Neuronal stem cell (in vitro differentiated cells): ENCODE results near the gene CCNDBP1.

Source experiments
- DNase-seq: peaks from one replicate; pipeline ENCODE4 v3.0.0-alpha.2; 2013; ENCODE audit warnings: low spot score
- H2AFZ ChIP-seq: one replicate; pipeline ENCODE4 v1.6.1; 2013; ENCODE audit warnings: mild to moderate bottlenecking, low read length, inconsistent platforms
- H2AK5ac ChIP-seq: 2 replicates; pipeline ENCODE4 v1.6.1; 2013; ENCODE audit warnings: low read depth, mild to moderate bottlenecking, inconsistent platforms, low read length, moderate library complexity, mixed read lengths
- H2BK120ac ChIP-seq: 2 replicates; pipeline ENCODE4 v1.6.1; 2013; ENCODE audit warnings: low read depth, mild to moderate bottlenecking, inconsistent platforms, low read length, moderate library complexity, mixed read lengths
- H2BK12ac ChIP-seq: one replicate; pipeline ENCODE4 v1.6.1; 2013; ENCODE audit warnings: low read length, inconsistent platforms
- H2BK15ac ChIP-seq: 2 replicates; pipeline ENCODE4 v1.6.1; 2013; ENCODE audit warnings: mild to moderate bottlenecking, low read length, inconsistent platforms, mixed read lengths
- H2BK5ac ChIP-seq: one replicate; pipeline ENCODE4 v1.6.1; 2013; ENCODE audit warnings: inconsistent platforms, mild to moderate bottlenecking, low read length, moderate library complexity
- H3K14ac ChIP-seq: one replicate; pipeline ENCODE4 v1.6.1; 2013; ENCODE audit warnings: low read length, inconsistent platforms
- H3K18ac ChIP-seq: 2 replicates; pipeline ENCODE4 v1.6.1; 2013; ENCODE audit warnings: low read length, inconsistent platforms
- H3K23ac ChIP-seq: 2 replicates; pipeline ENCODE4 v1.6.1; 2013; ENCODE audit warnings: low read depth, mild to moderate bottlenecking, mixed read lengths, low read length, inconsistent platforms; ENCODE audit not compliant: poor library complexity
- H3K27ac ChIP-seq: replicated peaks from 3 replicates; pipeline ENCODE4 v1.5.1; 2013; ENCODE audit warnings: low read length, inconsistent platforms
- H3K27me3 ChIP-seq, 3 experiments: 2 replicates each; pipeline ENCODE4 v1.6.1; 2013; ENCODE audit warnings: low read length in 3 of 3, mild to moderate bottlenecking in 2 of 3, inconsistent platforms in 1 of 3, low read depth in 1 of 3, mixed read lengths in 1 of 3, moderate library complexity in 1 of 3; ENCODE audit not compliant: control insufficient read depth in 3 of 3, insufficient read depth in 3 of 3
- H3K36me3 ChIP-seq, 2 donors: replicated peaks in 1 of 2; 2 replicates each; pipeline ENCODE4 v1.6.1; 2013; ENCODE audit warnings: low read length in 2 of 2; ENCODE audit not compliant: control insufficient read depth in 2 of 2, insufficient read depth in 2 of 2
- H3K4ac ChIP-seq: 2 replicates; pipeline ENCODE4 v1.6.1; 2013; ENCODE audit warnings: inconsistent platforms, mild to moderate bottlenecking, low read length, moderate library complexity
- H3K4me1 ChIP-seq, 2 donors: 1 replicate in 1 of 2; 2 replicates in 1 of 2; pipeline ENCODE4 v1.6.1; 2013; ENCODE audit warnings: low read length in 2 of 2, low read depth in 1 of 2; ENCODE audit not compliant: control insufficient read depth in 2 of 2, insufficient read depth in 1 of 2
- H3K4me2 ChIP-seq: one replicate; pipeline ENCODE4 v1.6.1; 2013; ENCODE audit warnings: mild to moderate bottlenecking, low read length, inconsistent platforms; ENCODE audit not compliant: insufficient read depth, poor library complexity, severe bottlenecking
- H3K4me3 ChIP-seq, 2 donors: 2 replicates each; pipeline ENCODE4 v1.5.1; 2013; ENCODE audit warnings: low read length in 2 of 2, mild to moderate bottlenecking in 2 of 2, inconsistent platforms in 1 of 2, moderate library complexity in 1 of 2
- H3K79me1 ChIP-seq: one replicate; pipeline ENCODE4 v1.6.1; 2013; ENCODE audit warnings: low read depth, mild to moderate bottlenecking, inconsistent platforms, low read length, moderate library complexity
- H3K9ac ChIP-seq: one replicate; pipeline ENCODE4 v1.6.1; 2013; ENCODE audit warnings: mild to moderate bottlenecking, low read depth, low read length, inconsistent platforms; ENCODE audit not compliant: poor library complexity
- H3K9me3 ChIP-seq, 2 donors: replicated peaks in 1 of 2; 2 replicates each; pipeline versions ENCODE3 to v1.6.1; 2013; ENCODE audit warnings: low read length in 2 of 2, mild to moderate bottlenecking in 2 of 2, inconsistent platforms in 1 of 2, low read depth in 1 of 2, mixed read lengths in 1 of 2, moderate library complexity in 1 of 2; ENCODE audit not compliant: control insufficient read depth in 2 of 2, insufficient read depth in 1 of 2
- H4K8ac ChIP-seq: one replicate; pipeline ENCODE4 v1.6.1; 2013; ENCODE audit warnings: low read depth, mild to moderate bottlenecking, inconsistent platforms, low read length, moderate library complexity
- H4K91ac ChIP-seq: one replicate; pipeline ENCODE4 v1.6.1; 2013; ENCODE audit warnings: low read length, low read depth, mild to moderate bottlenecking, inconsistent platforms; ENCODE audit not compliant: poor library complexity
- WGBS, 2 donors: extraction: QIAGEN DNeasy Blood & Tissue Kit; methylation state at CpG; one replicate each; pipeline ENCODE4 v1.1.7; 2013; ENCODE audit warnings: missing lambda C conversion rate in 2 of 2, mixed read lengths in 1 of 2; ENCODE audit not compliant: insufficient read length in 2 of 2, insufficient replicate concordance in 1 of 2; ENCODE audit errors: extremely low coverage in 2 of 2; 5-methylcytosine and 5-hydroxymethylcytosine counted together

Gene CCNDBP1

GRCh38 chr15:43150191-43150929, 34.8 kb upstream of the CCNDBP1 start:
- Histone ChIP-seq H3K4me2 (no peak overlapping the region), H2BK5ac (no peak overlapping the region), H3K79me1 (no peaks in the 10 kb centered on the region), H3K4me1 (no peaks in the 10 kb centered on the region), H3K27me3 (no peaks in the 10 kb centered on the region), H3K4ac (no peak overlapping the region), H2BK120ac (no peak overlapping the region), H3K23ac (no peak overlapping the region), H4K91ac (no peak overlapping the region), H3K14ac (no peak overlapping the region), H3K18ac (no peak overlapping the region), H2BK12ac (no peak overlapping the region), H3K9ac (no peak overlapping the region), H3K27ac (no peak overlapping the region), H4K8ac (no peak overlapping the region), H2BK15ac (no peak overlapping the region), H3K36me3 (peaks cover 2 to 80% of the 10 kb centered on the region in 2 donors), H2AK5ac (no peak overlapping the region), H3K4me3 (no peak overlapping the region), H3K9me3 (no peaks in the 10 kb centered on the region), H2AFZ (no peak overlapping the region)
- no CpG with 5 or more reads among the region's 5 CpGs for WGBS, 2 donors
- DNase-seq: no peak

GRCh38 chr15:43151688-43152087, 33.5 kb upstream of the CCNDBP1 start:
- no CpG with 5 or more reads among the region's 2 CpGs for WGBS, 2 donors
- Histone ChIP-seq H2AFZ (no peak overlapping the region), H2BK120ac (no peak overlapping the region), H3K4me1 (no peaks in the 10 kb centered on the region), H3K36me3 (peaks cover 2 to 83% of the 10 kb centered on the region in 2 donors), H3K9ac (no peak overlapping the region), H3K27ac (no peak overlapping the region), H4K8ac (no peak overlapping the region), H3K18ac (no peak overlapping the region), H2BK5ac (no peak overlapping the region), H3K4me2 (no peak overlapping the region), H3K14ac (no peak overlapping the region), H3K4me3 (no peak overlapping the region), H3K9me3 (no peaks in the 10 kb centered on the region), H3K27me3 (no peaks in the 10 kb centered on the region), H4K91ac (no peak overlapping the region), H2AK5ac (no peak overlapping the region), H2BK12ac (no peak overlapping the region), H3K23ac (no peak overlapping the region), H3K79me1 (no peaks in the 10 kb centered on the region), H3K4ac (no peak overlapping the region), H2BK15ac (no peak overlapping the region)
- DNase-seq: no peak

GRCh38 chr15:43153269-43153668, 31.9 kb upstream of the CCNDBP1 start:
- Histone ChIP-seq H4K8ac (no peak overlapping the region), H3K36me3 (peaks cover 2 to 78% of the 10 kb centered on the region in 2 donors), H3K79me1 (no peaks in the 10 kb centered on the region), H3K23ac (no peak overlapping the region), H2AK5ac (no peak overlapping the region), H4K91ac (no peak overlapping the region), H3K14ac (no peak overlapping the region), H3K27me3 (no peaks in the 10 kb centered on the region), H2BK120ac (no peak overlapping the region), H3K4ac (no peak overlapping the region), H3K9ac (no peak overlapping the region), H2BK15ac (no peak overlapping the region), H3K4me3 (no peak overlapping the region), H3K4me2 (no peak overlapping the region), H3K18ac (no peak overlapping the region), H2BK12ac (no peak overlapping the region), H2AFZ (no peak overlapping the region), H3K4me1 (no peaks in the 10 kb centered on the region), H2BK5ac (no peak overlapping the region), H3K9me3 (no peaks in the 10 kb centered on the region), H3K27ac (no peak overlapping the region)
- DNase-seq: no peak

- Histone ChIP-seq H3K9me3 (peaks cover 0 to 3% of the 10 kb centered on the region in 2 donors), H3K4me1 (no peaks in the 10 kb centered on the region), H4K8ac (no peak overlapping the region), H2BK5ac (no peak overlapping the region), H3K4ac (no peak overlapping the region), H2BK15ac (no peak overlapping the region), H3K36me3 (peaks cover 0 to 54% of the 10 kb centered on the region in 2 donors), H2BK120ac (no peak overlapping the region), H3K27ac (no peak overlapping the region), H3K23ac (no peak overlapping the region), H3K18ac (no peak overlapping the region), H3K9ac (no peak overlapping the region), H3K4me2 (no peak overlapping the region), H2AFZ (no peak overlapping the region), H3K79me1 (no peaks in the 10 kb centered on the region), H2BK12ac (no peak overlapping the region), H3K27me3 (no peaks in the 10 kb centered on the region), H2AK5ac (no peak overlapping the region), H4K91ac (no peak overlapping the region), H3K4me3 (no peak overlapping the region), H3K14ac (no peak overlapping the region)
- no CpG with 5 or more reads among the region's 2 CpGs for WGBS, 2 donors
- no peak for DNase-seq
Measured at GRCh38 chr15:43165801-43166325, 19.3 kb upstream of the CCNDBP1 start.
